Left forelimb (tissue), 1 donor: Measurements from ENCODE around the gene NFE2L3.
"Not testable (repeated sequence)": the region's sequence is repeated elsewhere in the genome, so short reads cannot be mapped to it uniquely, and the experiment has no call there.

Experiments
- DNase-seq: peaks from one replicate; pipeline ENCODE4 v3.0.0-alpha.2; 2018; ENCODE audit warnings: low spot score

The NFE2L3 gene

GRCh38 chr7:26168458-26169023, 16.5 kb downstream of the NFE2L3 start:
- no peak for DNase-seq

GRCh38 chr7:26169271-26169670, 17.3 kb downstream of the NFE2L3 start:
- DNase-seq: no peak

GRCh38 chr7:26170663-26171062, 18.7 kb downstream of the NFE2L3 start:
- DNase-seq: no peak

GRCh38 chr7:26171601-26172000, 19.6 kb downstream of the NFE2L3 start:
- DNase-seq: no peak

GRCh38 chr7:26172048-26172447, 20.1 kb downstream of the NFE2L3 start:
- no peak for DNase-seq

GRCh38 chr7:26175903-26176302, 23.9 kb downstream of the NFE2L3 start:
- not testable (repeated sequence) for DNase-seq

GRCh38 chr7:26176696-26177095, 24.7 kb downstream of the NFE2L3 start:
- not testable (repeated sequence) for DNase-seq

- DNase-seq: not testable (repeated sequence)
These were observed 25.3 kb downstream of the NFE2L3 start for GRCh38 chr7:26177269-26177668.

GRCh38 chr7:26178272-26178960, 26.4 kb downstream of the NFE2L3 start:
- DNase-seq: no peak

- DNase-seq: no peak
These were observed 27.4 kb downstream of the NFE2L3 start for GRCh38 chr7:26179422-26179821.

GRCh38 chr7:26179826-26180497, 28.0 kb downstream of the NFE2L3 start:
- no peak for DNase-seq

GRCh38 chr7:26180792-26181198, 28.8 kb downstream of the NFE2L3 start:
- DNase-seq: no peak

GRCh38 chr7:26181474-26182227, 29.7 kb downstream of the NFE2L3 start:
- no peak for DNase-seq

- no peak for DNase-seq
These were observed 30.3 kb downstream of the NFE2L3 start for GRCh38 chr7:26182283-26182682.

- no peak for DNase-seq
These were observed 30.7 kb downstream of the NFE2L3 start for GRCh38 chr7:26182706-26183105.

- no peak for DNase-seq
These were observed 31.7 kb downstream of the NFE2L3 start for GRCh38 chr7:26183545-26184280.

GRCh38 chr7:26184281-26185101, 32.5 kb downstream of the NFE2L3 start:
- DNase-seq: not testable (repeated sequence)

GRCh38 chr7:26185131-26185843, 33.3 kb downstream of the NFE2L3 start:
- DNase-seq: no peak

GRCh38 chr7:26185844-26186180, 33.8 kb downstream of the NFE2L3 start:
- DNase-seq: no peak
